Melanocyte of skin (primary cell): Measurements from ENCODE around the gene CYP2A6. TPM values are rescaled to one million over a fixed set of nuclear protein-coding genes. Genes with fewer than 3 reads are reported as not detected.

Source experiments
- total RNA-seq, 2 donors: library from RNA; depleted of rRNA; stranded (reverse); fragments of >200 nt; gene quantifications; 2 replicates each; pipeline ENCODE4 v1.2.3, GENCODE V29; 2012

The CYP2A6 gene
- not detected for total RNA-seq

GRCh38 chr19:40850277-40850676, at the start of gene CYP2A6:
Gene CYP2A6, minus strand, starts transcription at chr19:40850447. Its CDS starts 21 bp downstream, at chr19:40850426.

GRCh38 chr19:40882062-40882461, 31.8 kb upstream of the CYP2A6 start, which contains the start of gene CYP2A7:
Gene CYP2A7, minus strand, starts transcription at chr19:40882231. Its CDS starts 21 bp downstream, at chr19:40882210.

GRCh38 chr19:40798683-40799557, 51.3 kb downstream of the CYP2A6 start, which contains the start of gene EGLN2:
Gene EGLN2, plus strand, starts transcription at chr19:40799191. Its CDS starts 1,382 bp downstream, at chr19:40800573.

Other genes starting within 250 kb of the CYP2A6 start
- 10 to 100 TPM; 15.5 to 17.3 TPM for gene LTBP4, start 249.1 kb downstream of the CYP2A6 start, total RNA-seq
- gene NUMBL, start 159.8 kb downstream of the CYP2A6 start, total RNA-seq, result 10 to 100 TPM in 1 of 2 donors, 1 to 10 TPM in 1; 9.0 to 17.6 TPM
- 10 to 100 TPM; 55.4 to 57.9 TPM for gene COQ8B, start 133.6 kb downstream of the CYP2A6 start, total RNA-seq
- 10 to 100 TPM in 1 of 2 donors, 1 to 10 TPM in 1; 9.3 to 15.8 TPM for gene ITPKC, start 133.3 kb downstream of the CYP2A6 start, total RNA-seq
- gene ACTMAP, start 100.0 kb downstream of the CYP2A6 start, total RNA-seq, result 1 to 10 TPM; 1.0 to 1.7 TPM
- gene SNRPA, start 99.2 kb downstream of the CYP2A6 start, total RNA-seq, result 10 to 100 TPM; 23.1 to 51.3 TPM
- gene MIA, start 74.9 kb downstream of the CYP2A6 start, total RNA-seq, result 10 to 100 TPM in 1 of 2 donors, 1 to 10 TPM in 1; 7.3 to 15.5 TPM
- gene RAB4B, start 72.2 kb downstream of the CYP2A6 start, total RNA-seq, result 10 to 100 TPM; 15.5 to 24.3 TPM
- gene EGLN2, start 51.3 kb downstream of the CYP2A6 start, total RNA-seq, result 10 to 100 TPM; 80.2 to 85.9 TPM
- gene CYP2A7, start 31.8 kb upstream of the CYP2A6 start, total RNA-seq, result not detected
- not detected for gene CYP2B6, start 140.8 kb upstream of the CYP2A6 start, total RNA-seq
- not detected for gene CYP2A13, start 238.0 kb upstream of the CYP2A6 start, total RNA-seq